KMS-11 (cell line): Measurements from ENCODE around the gene AGPAT3.

Experiments
- H2AFZ ChIP-seq: fragments of 200-600 bp; sonication (generic); 2 replicates; pipeline ENCODE4 v1.6.1; 2016; ENCODE audit warnings: antibody characterized with exemption, mixed run types, low read depth
- H3K27ac ChIP-seq: fragments of 200-600 bp; sonication (generic); 2 replicates; pipeline ENCODE4 v1.6.1; 2016; ENCODE audit warnings: mild to moderate bottlenecking, mixed run types
- H3K27me3 ChIP-seq: fragments of 200-600 bp; sonication (generic); 2 replicates; pipeline ENCODE4 v1.6.1; 2017; ENCODE audit warnings: mild to moderate bottlenecking, low read depth, mixed run types, moderate library complexity; ENCODE audit not compliant: insufficient read depth
- H3K36me3 ChIP-seq: fragments of 200-600 bp; sonication (generic); 2 replicates; pipeline ENCODE4 v1.6.1; 2017; ENCODE audit warnings: mild to moderate bottlenecking, mixed run types; ENCODE audit not compliant: insufficient read depth
- H3K4me1 ChIP-seq: fragments of 200-600 bp; sonication (generic); 2 replicates; pipeline ENCODE4 v1.6.1; 2016; ENCODE audit warnings: mild to moderate bottlenecking, low read depth, mixed run types; ENCODE audit not compliant: poor library complexity, severe bottlenecking
- H3K4me2 ChIP-seq: fragments of 200-600 bp; sonication (generic); 2 replicates; pipeline ENCODE4 v1.7.0; 2016; ENCODE audit warnings: mild to moderate bottlenecking, mixed run types
- H3K4me3 ChIP-seq: fragments of 200-600 bp; sonication (generic); IDR thresholded peaks from 2 replicates; pipeline ENCODE4 v1.6.1; 2017; ENCODE audit warnings: low read depth, low read length, mixed read lengths; ENCODE audit not compliant: insufficient read depth
- H3K79me2 ChIP-seq: fragments of 200-600 bp; sonication (generic); 2 replicates; pipeline ENCODE4 v1.6.1; 2016; ENCODE audit warnings: low read depth, mixed run types; ENCODE audit not compliant: insufficient read depth
- H3K9ac ChIP-seq: fragments of 200-600 bp; sonication (generic); 2 replicates; pipeline ENCODE4 v1.6.1; 2016; ENCODE audit warnings: mild to moderate bottlenecking, mixed run types
- H4K20me1 ChIP-seq: fragments of 200-600 bp; sonication (generic); 2 replicates; pipeline ENCODE4 v1.6.1; 2016; ENCODE audit warnings: mild to moderate bottlenecking, mixed run types; ENCODE audit not compliant: insufficient read depth
- TF ChIP-seq, protein P1 (sequence below): fragments of 200-600 bp; sonication (generic); conservative IDR thresholded peaks from 2 replicates; pipeline ENCODE4 v1.6.1; 2017; ENCODE audit warnings: low read depth, mild to moderate bottlenecking, antibody characterized with exemption, low read length, moderate library complexity, mixed read lengths

The AGPAT3 gene

DNA sequence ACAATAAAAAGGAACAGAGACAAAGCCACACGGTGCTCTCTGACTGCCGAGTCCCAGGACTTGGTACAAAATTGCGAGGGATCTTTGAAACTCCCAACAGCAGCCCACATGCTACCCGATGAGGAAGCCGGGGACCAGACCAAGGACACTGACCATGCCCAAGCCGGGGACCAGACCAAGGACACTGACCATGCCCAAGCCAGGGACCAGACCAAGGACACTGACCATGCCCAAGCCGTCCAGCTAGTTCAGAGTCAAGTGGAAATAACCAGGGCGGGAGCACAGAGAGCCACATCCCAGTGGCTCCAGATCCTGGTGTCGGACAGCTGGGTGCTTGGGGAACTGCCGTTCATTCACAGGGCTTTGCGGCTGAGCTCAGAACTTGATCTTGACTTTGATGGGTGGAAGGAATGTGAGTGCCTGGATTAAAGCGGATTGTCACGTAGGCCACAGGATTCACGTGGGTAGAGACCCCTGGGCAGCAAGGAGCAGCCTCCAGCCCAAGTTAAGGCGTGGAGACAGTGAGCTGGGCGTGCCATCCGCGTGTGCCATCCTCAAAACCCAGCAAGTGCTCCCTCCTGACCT, 130.6 kb downstream of the AGPAT3 start:
- H3K27me3 ChIP-seq = no peaks in the 10 kb centered on the region; the same call in 1 of the 2 replicates
- TF ChIP-seq, protein P1, sequence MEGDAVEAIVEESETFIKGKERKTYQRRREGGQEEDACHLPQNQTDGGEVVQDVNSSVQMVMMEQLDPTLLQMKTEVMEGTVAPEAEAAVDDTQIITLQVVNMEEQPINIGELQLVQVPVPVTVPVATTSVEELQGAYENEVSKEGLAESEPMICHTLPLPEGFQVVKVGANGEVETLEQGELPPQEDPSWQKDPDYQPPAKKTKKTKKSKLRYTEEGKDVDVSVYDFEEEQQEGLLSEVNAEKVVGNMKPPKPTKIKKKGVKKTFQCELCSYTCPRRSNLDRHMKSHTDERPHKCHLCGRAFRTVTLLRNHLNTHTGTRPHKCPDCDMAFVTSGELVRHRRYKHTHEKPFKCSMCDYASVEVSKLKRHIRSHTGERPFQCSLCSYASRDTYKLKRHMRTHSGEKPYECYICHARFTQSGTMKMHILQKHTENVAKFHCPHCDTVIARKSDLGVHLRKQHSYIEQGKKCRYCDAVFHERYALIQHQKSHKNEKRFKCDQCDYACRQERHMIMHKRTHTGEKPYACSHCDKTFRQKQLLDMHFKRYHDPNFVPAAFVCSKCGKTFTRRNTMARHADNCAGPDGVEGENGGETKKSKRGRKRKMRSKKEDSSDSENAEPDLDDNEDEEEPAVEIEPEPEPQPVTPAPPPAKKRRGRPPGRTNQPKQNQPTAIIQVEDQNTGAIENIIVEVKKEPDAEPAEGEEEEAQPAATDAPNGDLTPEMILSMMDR = no peak
- H3K79me2 ChIP-seq = no peaks in the 10 kb centered on the region
- no peak overlapping the region for H3K27ac ChIP-seq
- no peaks in the 10 kb centered on the region for H3K4me1 ChIP-seq
- no peak overlapping the region for H3K4me2 ChIP-seq
- H4K20me1 ChIP-seq = no peaks in the 10 kb centered on the region
- H3K36me3 ChIP-seq = no peaks in the 10 kb centered on the region
- no peak overlapping the region for H3K4me3 ChIP-seq
- H2AFZ ChIP-seq = no peak overlapping the region
- no peak overlapping the region for H3K9ac ChIP-seq

DNA sequence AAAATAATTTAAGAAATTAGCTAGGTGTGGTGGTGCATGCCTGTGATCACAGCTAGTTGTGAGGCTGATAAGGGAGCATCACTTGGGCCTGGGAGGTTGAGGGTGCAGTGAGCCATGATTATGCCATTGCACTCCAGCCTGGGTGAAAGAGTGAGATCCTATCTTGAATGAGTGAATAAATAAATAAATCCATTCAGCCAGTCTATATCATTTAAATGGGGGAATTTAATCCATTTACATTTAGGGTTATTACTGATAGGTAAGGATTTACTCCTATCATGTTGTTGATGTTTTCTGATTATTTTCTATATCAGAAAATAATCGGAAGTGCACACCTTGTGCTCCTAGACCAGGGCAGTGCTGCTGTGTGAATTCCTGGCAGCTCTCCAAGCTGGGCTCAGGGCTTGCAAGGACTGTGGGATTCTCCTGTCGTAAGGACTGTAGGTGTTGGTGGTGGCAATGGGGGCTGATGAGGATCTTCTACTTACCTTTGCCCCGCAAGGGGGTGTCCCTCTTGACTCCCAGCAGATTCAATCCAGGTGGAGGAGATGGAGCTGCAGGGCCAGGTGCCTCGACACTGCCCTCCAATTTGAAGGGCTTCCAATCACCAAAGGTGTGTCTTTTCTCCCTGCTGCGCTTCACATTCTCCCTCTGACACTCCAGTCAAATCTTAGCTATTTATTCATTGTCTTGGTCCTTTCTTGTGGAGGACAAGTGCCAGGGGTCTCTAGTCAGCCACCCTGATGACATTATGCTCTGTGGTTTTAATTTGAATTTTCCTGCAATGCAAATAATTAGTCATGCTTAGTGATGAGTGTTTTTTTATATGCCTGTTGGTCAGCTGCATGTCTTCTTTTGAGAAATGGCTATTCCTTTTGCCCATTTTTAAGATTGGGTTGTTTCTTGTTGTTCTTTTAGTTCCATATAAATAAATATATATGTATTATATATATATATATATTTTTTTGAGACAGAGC, 133.0 kb downstream of the AGPAT3 start:
- no peak overlapping the region for H3K27ac ChIP-seq
- TF ChIP-seq, protein P1 = no peak
- no peak overlapping the region for H3K9ac ChIP-seq
- no peaks in the 10 kb centered on the region for H3K4me1 ChIP-seq
- H4K20me1 ChIP-seq = no peaks in the 10 kb centered on the region
- no peaks in the 10 kb centered on the region for H3K79me2 ChIP-seq
- H2AFZ ChIP-seq = no peak overlapping the region
- no peak overlapping the region for H3K4me2 ChIP-seq
- no peaks in the 10 kb centered on the region; the same call in 1 of the 2 replicates for H3K27me3 ChIP-seq
- no peak overlapping the region for H3K4me3 ChIP-seq
- H3K36me3 ChIP-seq = no peaks in the 10 kb centered on the region

DNA sequence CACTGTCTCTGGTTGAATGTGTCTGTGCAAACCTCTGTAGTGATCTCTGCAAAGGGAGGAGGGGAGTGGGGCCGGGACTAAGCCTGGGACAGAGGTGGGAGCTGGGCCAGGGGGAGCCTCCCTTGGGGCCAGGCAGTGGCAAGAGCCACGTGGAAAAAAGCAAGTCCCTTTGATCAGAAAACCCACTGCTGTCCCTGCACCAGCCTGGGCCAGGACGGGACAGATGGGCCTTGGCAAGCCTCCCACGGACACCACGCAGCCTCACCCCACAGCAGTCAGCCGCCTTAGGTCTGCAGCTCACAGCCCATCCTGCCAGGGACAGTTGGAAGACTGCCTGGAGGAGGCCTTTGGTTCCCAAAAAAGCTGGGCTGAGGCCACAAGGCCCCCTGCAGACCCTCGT, 135.3 kb downstream of the AGPAT3 start:
- no peaks in the 10 kb centered on the region; the same call in 1 of the 2 replicates for H3K27me3 ChIP-seq

DNA sequence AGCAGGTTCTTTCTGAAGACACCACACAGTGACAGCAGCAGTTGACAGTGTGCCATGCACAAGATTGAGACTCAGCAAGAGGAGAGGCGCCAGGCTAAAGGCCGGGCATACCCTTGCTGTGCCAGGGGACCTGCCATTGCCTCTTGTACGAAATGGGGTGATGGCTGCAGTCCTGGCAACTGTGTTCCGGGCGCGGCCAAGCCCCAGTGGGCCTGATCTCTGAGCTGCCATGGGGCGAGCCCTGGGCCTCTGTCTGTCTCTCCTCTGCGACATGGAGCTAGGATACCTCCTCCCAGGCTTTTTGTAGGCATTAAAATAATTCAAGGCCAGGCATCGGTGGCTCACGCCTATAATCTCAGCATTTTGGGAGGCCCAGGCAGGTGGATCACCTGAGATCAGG, 137.5 kb downstream of the AGPAT3 start:
- no peaks in the 10 kb centered on the region; the same call in 1 of the 2 replicates for H3K27me3 ChIP-seq
- no peaks in the 10 kb centered on the region for H3K4me1 ChIP-seq
- H2AFZ ChIP-seq = no peak overlapping the region
- TF ChIP-seq, protein P1 = no peak
- no peak overlapping the region for H3K9ac ChIP-seq
- H3K36me3 ChIP-seq = no peaks in the 10 kb centered on the region
- H3K4me3 ChIP-seq = no peak overlapping the region
- no peaks in the 10 kb centered on the region for H4K20me1 ChIP-seq
- no peaks in the 10 kb centered on the region for H3K79me2 ChIP-seq
- H3K4me2 ChIP-seq = no peak overlapping the region
- no peak overlapping the region for H3K27ac ChIP-seq

More for the DNA sequence above, 135.3 kb downstream of the AGPAT3 start:
- H3K36me3 ChIP-seq = no peaks in the 10 kb centered on the region
- H4K20me1 ChIP-seq = no peaks in the 10 kb centered on the region
- no peak overlapping the region for H3K9ac ChIP-seq
- no peaks in the 10 kb centered on the region for H3K79me2 ChIP-seq
- no peak overlapping the region for H3K27ac ChIP-seq
- H3K4me3 ChIP-seq = no peak overlapping the region
- TF ChIP-seq, protein P1 = no peak
- H2AFZ ChIP-seq = no peak overlapping the region
- no peak overlapping the region for H3K4me2 ChIP-seq
- no peaks in the 10 kb centered on the region for H3K4me1 ChIP-seq
